RWPE2 (cell line): ENCODE data around the gene FBXL13.
"Not testable (repeated sequence)": the region's sequence is repeated elsewhere in the genome, so short reads cannot be mapped to it uniquely, and the experiment has no call there.

Experiments
- ATAC-seq: fragments of 200-7000 bp; cut with Tn5 transposase; 3 replicates; pipeline ENCODE4 v1.9.1; 2021; ENCODE audit warnings: low read depth
- DNase-seq: peaks from one replicate; pipeline ENCODE4 v3.0.0-alpha.2; 2020; ENCODE audit warnings: low spot score
- H3K27ac ChIP-seq: fragments of 450-650 bp; 2 replicates; pipeline ENCODE4 v1.5.1; 2017; ENCODE audit warnings: mild to moderate bottlenecking; ENCODE audit not compliant: poor library complexity, severe bottlenecking
- H3K27me3 ChIP-seq: fragments of 250-450 bp; sonication (Bioruptor Pico); 2 replicates; pipeline ENCODE4 v1.5.1; 2021; ENCODE audit warnings: mild to moderate bottlenecking, moderate library complexity; ENCODE audit not compliant: insufficient read depth, poor library complexity, severe bottlenecking
- H3K36me3 ChIP-seq: fragments of 250-450 bp; sonication (Bioruptor Pico); 2 replicates; pipeline ENCODE4 v1.5.1; 2020; ENCODE audit warnings: low read depth, mild to moderate bottlenecking, moderate library complexity
- H3K4me1 ChIP-seq: fragments of 250-450 bp; sonication (Bioruptor Pico); 2 replicates; pipeline ENCODE4 v1.5.1; 2021; ENCODE audit warnings: mild to moderate bottlenecking, moderate library complexity; ENCODE audit not compliant: insufficient read depth, poor library complexity, severe bottlenecking
- H3K4me3 ChIP-seq: fragments of 250-450 bp; sonication (Bioruptor Pico); 2 replicates; pipeline ENCODE4 v1.5.1; 2021; ENCODE audit warnings: mild to moderate bottlenecking, moderate library complexity; ENCODE audit not compliant: severe bottlenecking
- H3K9me3 ChIP-seq: fragments of 250-450 bp; sonication (Bioruptor Pico); 2 replicates; pipeline ENCODE4 v1.5.1; 2021; ENCODE audit warnings: mild to moderate bottlenecking, moderate library complexity; ENCODE audit not compliant: severe bottlenecking
- TF ChIP-seq, protein P1 (sequence below): fragments of 450-650 bp; IDR thresholded peaks from one replicate; pipeline ENCODE4 v1.5.1; 2017; ENCODE audit warnings: mild to moderate bottlenecking, moderate library complexity; ENCODE audit not compliant: poor library complexity, severe bottlenecking

Gene FBXL13

GRCh38 chr7:103097041-103097440, 22.4 kb upstream of the FBXL13 start:
- no peaks in the 10 kb centered on the region for H3K9me3 ChIP-seq
- no peaks in the 10 kb centered on the region for H3K4me1 ChIP-seq
- no peaks in the 10 kb centered on the region for H3K27me3 ChIP-seq
- ATAC-seq: no peak
- no peak overlapping the region for H3K27ac ChIP-seq
- no peak for DNase-seq
- no peak overlapping the region for H3K4me3 ChIP-seq
- TF ChIP-seq, protein P1, sequence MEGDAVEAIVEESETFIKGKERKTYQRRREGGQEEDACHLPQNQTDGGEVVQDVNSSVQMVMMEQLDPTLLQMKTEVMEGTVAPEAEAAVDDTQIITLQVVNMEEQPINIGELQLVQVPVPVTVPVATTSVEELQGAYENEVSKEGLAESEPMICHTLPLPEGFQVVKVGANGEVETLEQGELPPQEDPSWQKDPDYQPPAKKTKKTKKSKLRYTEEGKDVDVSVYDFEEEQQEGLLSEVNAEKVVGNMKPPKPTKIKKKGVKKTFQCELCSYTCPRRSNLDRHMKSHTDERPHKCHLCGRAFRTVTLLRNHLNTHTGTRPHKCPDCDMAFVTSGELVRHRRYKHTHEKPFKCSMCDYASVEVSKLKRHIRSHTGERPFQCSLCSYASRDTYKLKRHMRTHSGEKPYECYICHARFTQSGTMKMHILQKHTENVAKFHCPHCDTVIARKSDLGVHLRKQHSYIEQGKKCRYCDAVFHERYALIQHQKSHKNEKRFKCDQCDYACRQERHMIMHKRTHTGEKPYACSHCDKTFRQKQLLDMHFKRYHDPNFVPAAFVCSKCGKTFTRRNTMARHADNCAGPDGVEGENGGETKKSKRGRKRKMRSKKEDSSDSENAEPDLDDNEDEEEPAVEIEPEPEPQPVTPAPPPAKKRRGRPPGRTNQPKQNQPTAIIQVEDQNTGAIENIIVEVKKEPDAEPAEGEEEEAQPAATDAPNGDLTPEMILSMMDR: no peak
- peaks cover 65% of the 10 kb centered on the region for H3K36me3 ChIP-seq

DNA sequence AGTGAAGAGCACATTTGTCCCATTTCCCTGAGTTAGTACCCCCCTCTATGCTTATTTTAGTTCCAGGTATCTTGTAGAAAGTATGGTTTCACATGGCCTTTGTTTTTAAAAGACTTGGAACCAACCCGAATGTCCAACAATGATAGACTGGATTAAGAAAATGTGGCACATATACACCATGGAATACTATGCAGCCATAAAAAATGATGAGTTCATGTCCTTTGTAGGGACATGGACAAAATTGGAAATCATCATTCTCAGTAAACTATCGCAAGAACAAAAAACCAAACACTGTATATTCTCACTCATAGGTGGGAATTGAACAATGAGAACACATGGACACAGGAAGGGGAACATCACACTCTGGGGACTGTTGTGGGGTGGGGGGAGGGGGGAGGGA, 21.0 kb upstream of the FBXL13 start:
- H3K27me3 ChIP-seq, H3K4me3 ChIP-seq, DNase-seq, ATAC-seq, H3K4me1 ChIP-seq, H3K9me3 ChIP-seq, H3K27ac ChIP-seq: not testable (repeated sequence)
- H3K36me3 ChIP-seq: peaks cover 55% of the 10 kb centered on the region

DNA sequence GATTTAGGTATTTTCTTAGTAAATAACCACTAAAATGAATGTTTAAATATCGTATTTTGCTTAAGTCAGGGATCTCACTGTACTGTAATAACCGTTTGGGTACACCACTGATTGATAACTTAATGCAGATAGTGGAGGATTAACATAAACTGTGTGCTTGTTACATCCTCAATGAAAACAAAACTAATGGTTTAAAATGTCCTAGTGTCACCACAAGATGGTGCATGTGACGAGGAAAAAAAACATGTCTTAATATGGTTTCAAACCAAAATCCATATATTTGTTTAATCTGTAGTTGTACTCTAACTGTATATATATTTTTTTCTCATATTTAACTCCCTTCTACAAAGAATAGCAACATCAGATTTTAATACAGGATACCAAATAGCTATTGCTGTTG, 19.5 kb upstream of the FBXL13 start:
- H3K9me3 ChIP-seq: no peaks in the 10 kb centered on the region
- TF ChIP-seq, protein P1: peak; percentile 24
- DNase-seq (no peak), ATAC-seq (no peak)
- H3K27ac ChIP-seq: no peak overlapping the region
- H3K36me3 ChIP-seq: peaks cover 58% of the 10 kb centered on the region
- H3K4me3 ChIP-seq: no peak overlapping the region
- no peaks in the 10 kb centered on the region for H3K4me1 ChIP-seq
- H3K27me3 ChIP-seq: no peaks in the 10 kb centered on the region

DNA sequence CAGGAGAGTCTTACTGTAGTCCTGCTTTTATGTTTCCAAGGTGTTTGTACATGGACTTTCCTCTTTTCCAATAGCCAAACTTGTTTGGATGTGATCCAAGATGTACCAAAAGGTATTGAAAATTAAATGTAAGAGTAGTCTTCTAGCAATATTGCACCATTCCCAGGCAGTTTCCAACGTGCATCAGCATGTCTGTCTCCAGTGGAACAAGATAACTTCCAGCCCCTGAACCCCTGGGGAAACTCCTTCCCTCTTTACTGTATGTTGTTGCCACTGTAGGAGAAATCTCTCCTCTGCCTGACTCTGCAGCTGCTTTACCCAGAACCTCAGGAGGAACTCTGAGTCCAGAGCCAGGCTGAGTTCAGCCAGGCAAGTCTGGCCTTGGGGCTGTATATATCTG, 18.8 kb upstream of the FBXL13 start:
- TF ChIP-seq, protein P1: no peak
- Histone ChIP-seq H3K4me3 (no peak overlapping the region), H3K36me3 (peaks cover 63% of the 10 kb centered on the region), H3K9me3 (no peaks in the 10 kb centered on the region), H3K27ac (no peak overlapping the region), H3K27me3 (no peaks in the 10 kb centered on the region), H3K4me1 (no peaks in the 10 kb centered on the region)
- DNase-seq (no peak), ATAC-seq (peak; percentile 29; the same call in 1 of the 3 replicates)

- H3K27me3 ChIP-seq, H3K9me3 ChIP-seq, H3K4me3 ChIP-seq, ATAC-seq, H3K27ac ChIP-seq, DNase-seq, H3K4me1 ChIP-seq: not testable (repeated sequence)
- H3K36me3 ChIP-seq: peaks cover 65% of the 10 kb centered on the region
These were observed 17.7 kb upstream of the FBXL13 start for GRCh38 chr7:103092321-103092720.

- TF ChIP-seq, protein P1: no peak
- DNase-seq (no peak), ATAC-seq (no peak)
- no peak overlapping the region for H3K4me3 ChIP-seq
- no peaks in the 10 kb centered on the region for H3K4me1 ChIP-seq
- H3K27ac ChIP-seq: no peak overlapping the region
- peaks cover 55% of the 10 kb centered on the region for H3K36me3 ChIP-seq
- H3K27me3 ChIP-seq: no peaks in the 10 kb centered on the region
- no peaks in the 10 kb centered on the region for H3K9me3 ChIP-seq
These were observed 8.6 kb upstream of the FBXL13 start for GRCh38 chr7:103083210-103083609.
